Thoracic aorta (tissue), 2 donors: Measurements from ENCODE around the gene PLA2G6. TPM values are rescaled to one million over a fixed set of nuclear protein-coding genes. Genes with fewer than 3 reads are reported as not detected.
A peak's percentile ranks its signal among the peaks of the same experiment; 100 is the strongest.

Experiments
- ATAC-seq: fragments of 150-250 bp; one replicate; pipeline ENCODE4 v1.8.0; 2017; ENCODE audit warnings: low read depth; ENCODE audit not compliant: insufficient number of reproducible peaks, low FRiP score
- DNase-seq: peaks from one replicate; pipeline ENCODE4 v3.0.0-alpha.2; 2020; ENCODE audit warnings: low spot score
- H3K27ac ChIP-seq, 2 donors: fragments of 200-600 bp; sonication (generic); 1 replicate in 1 of 2; 2 replicates in 1 of 2; pipeline ENCODE4 v1.5.1; 2016; ENCODE audit warnings: mild to moderate bottlenecking in 2 of 2, moderate library complexity in 2 of 2
- H3K27me3 ChIP-seq: fragments of 200-600 bp; sonication (generic); replicated peaks from 2 replicates; pipeline ENCODE4 v1.6.0; 2016; ENCODE audit warnings: mild to moderate bottlenecking; ENCODE audit not compliant: insufficient read depth
- H3K36me3 ChIP-seq: fragments of 200-600 bp; sonication (generic); one replicate; pipeline ENCODE4 v1.5.1; 2016
- H3K4me1 ChIP-seq, 2 donors: fragments of 200-600 bp; sonication (generic); 1 replicate in 1 of 2; 2 replicates in 1 of 2; pipeline versions ENCODE4 v1.5.1 to v1.6.0; 2016; ENCODE audit warnings: low read depth in 2 of 2, mild to moderate bottlenecking in 1 of 2; ENCODE audit not compliant: control insufficient read depth in 1 of 2
- H3K4me3 ChIP-seq: fragments of 200-600 bp; sonication (generic); 2 replicates; pipeline ENCODE4 v1.5.1; 2016; ENCODE audit warnings: mild to moderate bottlenecking
- H3K9me3 ChIP-seq: fragments of 200-600 bp; sonication (generic); 2 replicates; pipeline ENCODE4 v1.5.1; 2016
- CTCF ChIP-seq: fragments of 200-600 bp; sonication (generic); IDR thresholded peaks from one replicate; pipeline ENCODE4 v1.5.1; 2019; ENCODE audit warnings: antibody characterized with exemption
- total RNA-seq, 2 donors: library from RNA; depleted of rRNA; stranded (reverse); fragments of >200 nt; gene quantifications; one replicate each; pipeline versions ENCODE4 v1.1.0 to v1.2.3, GENCODE V29; 2016

PLA2G6 gene
- total RNA-seq, 2 donors from 2014 or later, result 27.4 to 50.4 TPM

DNA sequence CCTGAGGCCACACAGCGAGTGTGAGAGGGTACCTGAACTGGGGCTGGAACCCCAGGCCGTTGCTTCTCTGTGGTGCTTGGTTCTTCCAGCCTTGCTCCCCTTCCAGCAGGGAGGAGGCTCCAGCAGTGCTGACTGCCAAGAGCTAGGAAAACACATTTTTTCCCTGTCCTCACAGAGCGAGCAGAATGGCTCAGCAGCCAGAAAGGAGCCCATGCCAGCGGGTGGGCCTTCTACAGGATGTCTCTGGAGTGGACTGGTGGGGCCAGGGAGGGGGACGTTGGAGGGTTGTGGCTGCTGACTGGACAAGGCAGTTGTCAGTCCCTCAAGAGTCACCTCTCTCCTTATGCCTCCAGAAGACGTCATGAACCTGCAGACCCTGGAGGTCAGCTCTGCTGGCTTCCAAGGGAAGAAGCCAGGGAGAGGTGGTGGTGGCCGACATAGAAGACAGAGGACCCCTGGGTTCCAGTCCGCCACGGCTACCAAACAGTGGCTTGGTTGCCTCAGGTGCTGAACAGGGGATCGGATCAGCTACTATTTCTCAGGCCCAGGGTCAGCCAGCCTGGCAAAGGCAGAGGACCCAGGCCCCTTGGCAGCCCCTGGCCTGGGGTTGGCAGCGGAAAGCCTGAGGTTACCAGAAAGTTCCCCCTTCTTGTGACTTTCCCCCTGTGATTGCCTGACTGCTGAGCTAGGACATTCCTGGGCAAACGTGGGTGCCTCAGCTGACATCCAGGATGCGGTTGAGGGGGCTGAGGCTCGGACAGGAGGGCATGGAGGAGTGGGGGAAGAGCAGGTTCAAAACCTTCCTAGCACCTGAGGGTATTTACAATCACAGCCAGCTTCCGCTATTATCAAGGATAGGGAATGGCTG, 23.9 kb upstream of the PLA2G6 start:
- Histone ChIP-seq H3K4me3 (peak overlapping the region; percentile 97), H3K9me3 (no peaks in the 10 kb centered on the region), H3K27me3 (no peaks in the 10 kb centered on the region), H3K36me3 (no peaks in the 10 kb centered on the region), H3K4me1 (peaks cover 20 to 38% of the 10 kb centered on the region in 2 donors), H3K27ac (peak overlapping the region; percentile 100)
- ATAC-seq, result peak; percentile 25
- peak; percentile 76 for DNase-seq
- TF ChIP-seq CTCF, result no peak

GRCh38 chr22:38204784-38205183, 23.2 kb upstream of the PLA2G6 start:
- peak overlapping the region; percentile 100 for H3K27ac ChIP-seq
- H3K4me3 ChIP-seq, result peak overlapping the region; percentile 97
- H3K27me3 ChIP-seq, result no peaks in the 10 kb centered on the region
- ATAC-seq, result no peak
- no peaks in the 10 kb centered on the region for H3K9me3 ChIP-seq
- DNase-seq, result no peak
- no peak for TF ChIP-seq CTCF
- H3K36me3 ChIP-seq, result no peaks in the 10 kb centered on the region
- H3K4me1 ChIP-seq, result peaks cover 20 to 38% of the 10 kb centered on the region in 2 donors

- ATAC-seq, result no peak
- H3K4me1 ChIP-seq, result peaks cover 20 to 38% of the 10 kb centered on the region in 2 donors
- TF ChIP-seq CTCF, result no peak
- peak overlapping the region; percentile 97 for H3K4me3 ChIP-seq
- H3K27me3 ChIP-seq, result no peaks in the 10 kb centered on the region
- no peak for DNase-seq
- peak overlapping the region; percentile 100 for H3K27ac ChIP-seq
- no peaks in the 10 kb centered on the region for H3K9me3 ChIP-seq
- no peaks in the 10 kb centered on the region for H3K36me3 ChIP-seq
These were observed 22.4 kb upstream of the PLA2G6 start for GRCh38 chr22:38203855-38204514.

- Histone ChIP-seq H3K27me3 (no peaks in the 10 kb centered on the region), H3K27ac (peak overlapping the region; percentile 100), H3K4me1 (peaks cover 20 to 38% of the 10 kb centered on the region in 2 donors), H3K36me3 (no peaks in the 10 kb centered on the region), H3K9me3 (no peaks in the 10 kb centered on the region), H3K4me3 (peak overlapping the region; percentile 97)
- TF ChIP-seq CTCF, result no peak
- DNase-seq, result no peak
- ATAC-seq, result no peak
These were observed 21.6 kb upstream of the PLA2G6 start for GRCh38 chr22:38203090-38203810.
